DMS79 (cell line): ENCODE measurements around the gene LRIT2.

Source experiments
- DNase-seq: peaks from one replicate; lab custom pipeline; 2025; lab: John Stamatoyannopoulos, UW

The LRIT2 gene

GRCh38 chr10:84225427-84226173, at the start of gene LRIT2:
Gene LRIT2, minus strand, starts transcription at chr10:84225544. Its CDS starts 24 bp downstream, at chr10:84225520.
- DNase-seq, result no peak

- DNase-seq, result peak; percentile 64
These were observed 45.4 kb upstream of the LRIT2 start for GRCh38 chr10:84270708-84271107.

- DNase-seq, result no peak
These were observed 44.4 kb upstream of the LRIT2 start for GRCh38 chr10:84269773-84270172.

GRCh38 chr10:84269162-84269561, 43.8 kb upstream of the LRIT2 start:
- no peak for DNase-seq

GRCh38 chr10:84267503-84268126, 42.3 kb upstream of the LRIT2 start:
- DNase-seq, result no peak

GRCh38 chr10:84265418-84265817, 40.1 kb upstream of the LRIT2 start:
- peak; percentile 6 for DNase-seq

- no peak for DNase-seq
These were observed 39.3 kb upstream of the LRIT2 start for GRCh38 chr10:84264611-84265141.

- no peak for DNase-seq
These were observed 38.4 kb upstream of the LRIT2 start for GRCh38 chr10:84263716-84264115.

- no peak for DNase-seq
These were observed 37.0 kb upstream of the LRIT2 start for GRCh38 chr10:84262190-84262956.

GRCh38 chr10:84261236-84261915, 36.0 kb upstream of the LRIT2 start:
- no peak for DNase-seq

- DNase-seq, result no peak
These were observed 32.8 kb upstream of the LRIT2 start for GRCh38 chr10:84258034-84258695.

- no peak for DNase-seq
These were observed 32.1 kb upstream of the LRIT2 start for GRCh38 chr10:84257343-84258020.

GRCh38 chr10:84256510-84257342, 31.4 kb upstream of the LRIT2 start:
- no peak for DNase-seq

GRCh38 chr10:84254552-84255478, 29.5 kb upstream of the LRIT2 start:
- DNase-seq, result no peak

- no peak for DNase-seq
These were observed 23.4 kb upstream of the LRIT2 start for GRCh38 chr10:84248794-84249193.

- no peak for DNase-seq
These were observed 22.2 kb upstream of the LRIT2 start for GRCh38 chr10:84247496-84247895.

- no peak for DNase-seq
These were observed 19.4 kb upstream of the LRIT2 start, which contains the start of gene RGR for GRCh38 chr10:84244651-84245270. Gene RGR, plus strand, starts transcription at chr10:84245053. Its CDS starts 38 bp downstream, at chr10:84245091.

- DNase-seq, result no peak
These were observed 18.4 kb upstream of the LRIT2 start for GRCh38 chr10:84243759-84244158.
